Ascending aorta (tissue), 2 donors: ENCODE results near the gene USP28. TPM values are rescaled to one million over a fixed set of nuclear protein-coding genes. Genes with fewer than 3 reads are reported as not detected.
"Not testable (repeated sequence)": the region's sequence is repeated elsewhere in the genome, so short reads cannot be mapped to it uniquely, and the experiment has no call there.

Experiments
- DNase-seq, 2 donors: peaks; one replicate each; pipeline ENCODE4 v3.0.0-alpha.2; 2019; ENCODE audit warnings: low spot score in 2 of 2
- H3K27ac ChIP-seq, 2 donors: fragments of 200-600 bp; sonication (generic); one replicate each; pipeline ENCODE4 v1.5.1; 2016 to 2017; ENCODE audit warnings: mild to moderate bottlenecking in 1 of 2
- H3K27me3 ChIP-seq: fragments of 200-600 bp; sonication (generic); one replicate; pipeline ENCODE4 v1.5.1; 2017
- H3K36me3 ChIP-seq, 2 donors: fragments of 200-600 bp; sonication (generic); one replicate each; pipeline ENCODE4 v1.5.1; 2016
- H3K4me1 ChIP-seq, 2 donors: fragments of 200-600 bp; sonication (generic); one replicate each; pipeline ENCODE4 v1.5.1; 2016 to 2017; ENCODE audit warnings: mild to moderate bottlenecking in 1 of 2
- H3K4me3 ChIP-seq, 2 donors: fragments of 200-600 bp; sonication (generic); one replicate each; pipeline ENCODE4 v1.5.1; 2016 to 2017; ENCODE audit warnings: mild to moderate bottlenecking in 1 of 2
- H3K9me3 ChIP-seq, 2 donors: fragments of 200-600 bp; sonication (generic); one replicate each; pipeline ENCODE4 v1.5.1; 2016
- intact Hi-C: fragments of 100-400 bp; cut with DNase I; formaldehyde crosslinking; loops from one replicate; pipeline ENCODE4 v1.15.1; 2023
- total RNA-seq: library from RNA; depleted of rRNA; stranded (reverse); fragments of >200 nt; gene quantifications from one replicate; pipeline ENCODE4 v1.1.0, GENCODE V29; 2016
- TF ChIP-seq, protein P1 (sequence below), 3 experiments: fragments of 200-600 bp in 2 of 3; fragments of 450-650 bp in 1 of 3; sonication (generic) in 2 of 3; IDR thresholded peaks; one replicate each; pipeline ENCODE4 v1.5.1; 2016 to 2019; ENCODE audit warnings: antibody characterized with exemption in 3 of 3, mild to moderate bottlenecking in 1 of 3, moderate library complexity in 1 of 3

The USP28 gene
- total RNA-seq, 1 donor from 2014 or later = 2.9 TPM

DNA sequence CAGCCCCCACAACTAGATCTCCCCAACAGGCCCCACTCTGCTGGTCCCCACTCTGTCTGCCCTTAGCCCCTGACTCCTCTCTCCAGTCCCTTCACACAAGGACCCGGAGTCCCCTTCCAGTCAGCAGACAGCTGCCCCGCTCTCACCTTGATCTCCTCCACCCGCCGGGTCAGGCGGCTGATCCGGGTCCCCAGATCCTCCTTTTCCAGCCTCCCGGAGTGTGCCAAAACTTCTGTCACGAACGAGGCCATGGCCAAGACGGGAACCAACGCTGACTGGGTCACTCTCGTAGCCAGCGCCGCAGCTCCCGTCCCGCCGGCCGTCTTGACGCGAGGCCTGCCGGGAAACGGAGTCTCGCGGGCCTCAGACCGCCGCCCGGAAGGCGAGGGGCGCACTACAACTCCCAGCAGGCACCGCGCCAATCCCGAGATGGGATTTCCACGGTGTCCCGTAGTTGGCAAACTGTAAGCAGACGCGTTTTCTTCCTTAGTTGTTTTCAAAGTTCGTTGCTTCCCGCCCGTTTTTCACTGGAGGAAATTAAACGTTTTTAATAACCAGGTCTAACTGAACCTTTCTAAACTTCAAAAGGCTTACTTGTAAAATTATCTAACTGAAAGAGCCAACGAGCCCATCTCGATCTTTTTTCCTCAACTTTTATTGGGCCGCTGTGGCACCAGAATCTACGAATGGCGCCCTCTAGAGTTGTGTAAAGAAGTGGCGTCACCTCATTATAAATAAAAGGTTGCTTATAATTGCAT, 101.8 kb downstream of the USP28 start, which contains the start of gene ZW10:
Gene ZW10 (minus strand): TSS at position 277 of the 758 bp plus-strand sequence. CDS start 26 bp downstream, at position 251.
- TF ChIP-seq, protein P1, sequence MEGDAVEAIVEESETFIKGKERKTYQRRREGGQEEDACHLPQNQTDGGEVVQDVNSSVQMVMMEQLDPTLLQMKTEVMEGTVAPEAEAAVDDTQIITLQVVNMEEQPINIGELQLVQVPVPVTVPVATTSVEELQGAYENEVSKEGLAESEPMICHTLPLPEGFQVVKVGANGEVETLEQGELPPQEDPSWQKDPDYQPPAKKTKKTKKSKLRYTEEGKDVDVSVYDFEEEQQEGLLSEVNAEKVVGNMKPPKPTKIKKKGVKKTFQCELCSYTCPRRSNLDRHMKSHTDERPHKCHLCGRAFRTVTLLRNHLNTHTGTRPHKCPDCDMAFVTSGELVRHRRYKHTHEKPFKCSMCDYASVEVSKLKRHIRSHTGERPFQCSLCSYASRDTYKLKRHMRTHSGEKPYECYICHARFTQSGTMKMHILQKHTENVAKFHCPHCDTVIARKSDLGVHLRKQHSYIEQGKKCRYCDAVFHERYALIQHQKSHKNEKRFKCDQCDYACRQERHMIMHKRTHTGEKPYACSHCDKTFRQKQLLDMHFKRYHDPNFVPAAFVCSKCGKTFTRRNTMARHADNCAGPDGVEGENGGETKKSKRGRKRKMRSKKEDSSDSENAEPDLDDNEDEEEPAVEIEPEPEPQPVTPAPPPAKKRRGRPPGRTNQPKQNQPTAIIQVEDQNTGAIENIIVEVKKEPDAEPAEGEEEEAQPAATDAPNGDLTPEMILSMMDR (IDR thresholded peaks at IDR 0.05) = peak; percentile 55 to 86 (median 82)
- intact Hi-C loops = loop anchor here (1.0 to 10.0 kb wide), 5 partner anchors 23 to 1729 kb away; partner anchors contain the start of genes CADM1, TTC12 and USP28
- H3K27ac ChIP-seq = peak within 1 kb of the TSS; percentile 84 to 85

DNA sequence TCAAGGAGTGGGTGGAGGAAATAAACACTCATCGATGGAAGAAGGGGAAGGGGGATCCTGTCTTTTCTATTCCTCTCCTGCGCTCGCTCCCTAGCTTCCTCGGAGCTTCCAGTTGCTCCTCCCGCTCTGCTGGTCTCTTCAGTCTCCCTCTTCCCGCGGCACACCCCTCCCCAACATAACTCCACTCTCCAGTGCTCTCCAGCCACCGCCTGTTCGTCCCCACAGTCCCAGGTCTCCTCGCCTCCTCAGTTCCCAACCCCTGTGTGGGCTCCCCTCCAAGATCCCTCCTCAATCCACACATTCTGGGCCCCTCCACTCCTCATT, 102.3 kb downstream of the USP28 start:
- intact Hi-C loops = loop anchor here (1.0 to 10.0 kb wide), 5 partner anchors 23 to 1729 kb away; partner anchors contain the start of genes CADM1, TTC12 and USP28
- peak overlapping the region; percentile 89 to 96 for H3K4me3 ChIP-seq
- peaks cover 0 to 12% of the 10 kb centered on the region in 2 donors for H3K4me1 ChIP-seq
- H3K36me3 ChIP-seq = peaks cover 4 to 14% of the 10 kb centered on the region in 2 donors
- peak overlapping the region; percentile 84 to 85 for H3K27ac ChIP-seq
- DNase-seq = no peak
- H3K9me3 ChIP-seq = no peaks in the 10 kb centered on the region
- TF ChIP-seq, protein P1 (IDR thresholded peaks at IDR 0.05) = no peak
- no peaks in the 10 kb centered on the region for H3K27me3 ChIP-seq

More for the DNA sequence above, 101.8 kb downstream of the USP28 start, which contains the start of gene ZW10:
- Histone ChIP-seq H3K36me3 (peaks cover 0 to 9% of the 10 kb centered on the region in 2 donors), H3K4me3 (peak within 1 kb of the TSS; percentile 89 to 96), H3K9me3 (no peaks in the 10 kb centered on the region), H3K4me1 (peaks cover 0 to 15% of the 10 kb centered on the region in 2 donors), H3K27me3 (no peaks in the 10 kb centered on the region)
- peak; percentile 82 to 98 for DNase-seq

DNA sequence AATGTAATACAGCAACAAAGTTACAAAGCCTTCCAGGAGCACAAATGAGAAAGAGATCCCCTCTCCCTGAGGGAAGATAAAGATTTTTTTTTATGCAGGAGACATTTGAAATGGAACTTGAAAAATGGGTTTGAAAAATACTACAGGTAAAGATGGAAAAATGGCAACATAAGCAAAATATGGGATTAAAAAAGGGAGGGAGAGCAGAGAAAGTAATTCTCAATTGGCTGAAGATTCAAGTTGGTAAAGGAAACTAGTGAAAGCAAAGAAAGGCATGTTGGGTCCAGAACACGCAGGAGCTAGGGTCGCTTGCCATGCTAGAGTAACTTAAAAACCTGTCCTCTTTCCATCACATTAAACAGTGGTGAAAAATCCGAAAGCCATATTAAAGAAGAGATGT, 103.4 kb downstream of the USP28 start:
- H3K27ac ChIP-seq = no peak overlapping the region
- peaks cover 0 to 12% of the 10 kb centered on the region in 2 donors for H3K4me1 ChIP-seq
- TF ChIP-seq, protein P1 (IDR thresholded peaks at IDR 0.05) = no peak
- intact Hi-C loops = loop anchor here (2.0 to 10.0 kb wide), 3 partner anchors 103 to 1730 kb away; partner anchors contain the start of genes CADM1 and USP28
- H3K27me3 ChIP-seq = no peaks in the 10 kb centered on the region
- no peaks in the 10 kb centered on the region for H3K9me3 ChIP-seq
- H3K4me3 ChIP-seq = peak overlapping the region in 1 of 2 donors; percentile 89
- H3K36me3 ChIP-seq = peaks cover 11 to 24% of the 10 kb centered on the region in 2 donors
- no peak for DNase-seq

- Histone ChIP-seq H3K27me3 (no peaks in the 10 kb centered on the region), H3K4me1 (no peaks in the 10 kb centered on the region), H3K36me3 (peaks cover 18 to 40% of the 10 kb centered on the region in 2 donors), H3K9me3 (no peaks in the 10 kb centered on the region), H3K27ac (no peak overlapping the region), H3K4me3 (no peak overlapping the region)
- TF ChIP-seq, protein P1 (IDR thresholded peaks at IDR 0.05) = no peak
- intact Hi-C loops = no loop called here
- DNase-seq = no peak
Measured at GRCh38 chr11:113764527-113765219, 110.7 kb downstream of the USP28 start.

DNA sequence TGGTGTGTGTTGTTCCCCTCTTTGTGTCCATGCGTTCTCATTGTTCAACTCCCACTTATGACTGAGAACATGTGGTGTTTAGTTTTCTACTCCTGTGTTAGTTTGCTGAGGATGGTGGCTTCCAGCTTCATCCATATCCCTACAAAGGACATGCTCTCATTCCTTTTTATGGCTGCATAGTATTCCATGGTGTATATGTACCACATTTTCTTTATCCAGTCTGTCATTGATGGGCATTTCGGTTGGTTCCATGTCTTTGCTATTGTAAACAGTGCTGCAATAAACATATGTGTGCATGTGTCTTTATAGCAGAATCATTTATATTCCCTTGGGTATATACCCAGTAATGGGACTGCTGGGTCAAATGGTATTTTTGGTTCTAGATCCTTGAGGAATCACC, 112.3 kb downstream of the USP28 start:
- H3K27ac ChIP-seq, H3K9me3 ChIP-seq, DNase-seq, H3K27me3 ChIP-seq, intact Hi-C loops, H3K4me1 ChIP-seq, H3K4me3 ChIP-seq: not testable (repeated sequence)
- peaks cover 27 to 46% of the 10 kb centered on the region in 2 donors for H3K36me3 ChIP-seq

- no peak for DNase-seq
- no peaks in the 10 kb centered on the region for H3K4me1 ChIP-seq
- intact Hi-C loops = no loop called here
- peaks cover 24 to 58% of the 10 kb centered on the region in 2 donors for H3K36me3 ChIP-seq
- no peak overlapping the region for H3K4me3 ChIP-seq
- TF ChIP-seq, protein P1 (IDR thresholded peaks at IDR 0.05) = no peak
- H3K9me3 ChIP-seq = no peaks in the 10 kb centered on the region
- H3K27ac ChIP-seq = no peak overlapping the region
- H3K27me3 ChIP-seq = no peaks in the 10 kb centered on the region
Measured at GRCh38 chr11:113760241-113760640, 115.1 kb downstream of the USP28 start.
